ENCODE data around the gene RIN2. TPM values are rescaled to one million over a fixed set of nuclear protein-coding genes. Genes with fewer than 3 reads are reported as not detected.
A peak's percentile ranks its signal among the peaks of the same experiment; 100 is the strongest.

Gene RIN2
- total RNA-seq, 2 donors from 2014 or later: not detected

- no peak for ATAC-seq (replicated peaks in 1 of 2)
- peaks cover 1% of the 10 kb centered on the region for H3K27me3 Mint-ChIP-seq (ENCODE audit: low read depth)
- no peak overlapping the region for H3K27ac Mint-ChIP-seq
- H3K4me3 Mint-ChIP-seq: no peak overlapping the region
- H3K9me3 Mint-ChIP-seq: no peaks in the 10 kb centered on the region
- no peaks in the 10 kb centered on the region for H3K36me3 Mint-ChIP-seq (ENCODE audit: insufficient read depth in 2 of 2)
- DNase-seq: no peak
- H3K4me1 Mint-ChIP-seq (ENCODE audit: low read depth): no peaks in the 10 kb centered on the region
Observed at GRCh38 chr20:19723813-19724430, 34.1 kb upstream of the RIN2 start.

GRCh38 chr20:19725373-19725772 is 32.7 kb upstream of the RIN2 start:
- no peaks in the 10 kb centered on the region for H3K27me3 Mint-ChIP-seq (ENCODE audit: low read depth)
- H3K4me3 Mint-ChIP-seq: no peak overlapping the region
- no peaks in the 10 kb centered on the region for H3K4me1 Mint-ChIP-seq (ENCODE audit: low read depth)
- no peak overlapping the region for H3K27ac Mint-ChIP-seq
- no peak for DNase-seq
- ATAC-seq (replicated peaks in 1 of 2): no peak
- H3K9me3 Mint-ChIP-seq: no peaks in the 10 kb centered on the region
- H3K36me3 Mint-ChIP-seq (ENCODE audit: insufficient read depth in 2 of 2): no peaks in the 10 kb centered on the region

GRCh38 chr20:19725814-19726525 is 32.1 kb upstream of the RIN2 start:
- Mint-ChIP-seq H3K36me3 (ENCODE audit: insufficient read depth in 2 of 2) (no peaks in the 10 kb centered on the region), H3K4me1 (ENCODE audit: low read depth) (no peaks in the 10 kb centered on the region), H3K27me3 (ENCODE audit: low read depth) (no peaks in the 10 kb centered on the region), H3K4me3 (no peak overlapping the region), H3K9me3 (no peaks in the 10 kb centered on the region), H3K27ac (no peak overlapping the region)
- ATAC-seq (replicated peaks in 1 of 2) (no peak), DNase-seq (no peak)

- no peaks in the 10 kb centered on the region for H3K4me1 Mint-ChIP-seq (ENCODE audit: low read depth)
- DNase-seq (no peak), ATAC-seq (replicated peaks in 1 of 2) (no peak)
- no peak overlapping the region for H3K4me3 Mint-ChIP-seq
- no peaks in the 10 kb centered on the region for H3K27me3 Mint-ChIP-seq (ENCODE audit: low read depth)
- H3K27ac Mint-ChIP-seq: no peak overlapping the region
- H3K36me3 Mint-ChIP-seq (ENCODE audit: insufficient read depth in 2 of 2): no peaks in the 10 kb centered on the region
- H3K9me3 Mint-ChIP-seq: no peaks in the 10 kb centered on the region
Observed at GRCh38 chr20:19727251-19727847, 30.7 kb upstream of the RIN2 start.

GRCh38 chr20:19729672-19730071 is 28.4 kb upstream of the RIN2 start:
- ATAC-seq (replicated peaks in 1 of 2) (peak in 1 of 2 donors; percentile 60), DNase-seq (no peak)
- H3K9me3 Mint-ChIP-seq: no peaks in the 10 kb centered on the region
- H3K4me1 Mint-ChIP-seq (ENCODE audit: low read depth): no peaks in the 10 kb centered on the region
- no peak overlapping the region for H3K27ac Mint-ChIP-seq
- H3K27me3 Mint-ChIP-seq (ENCODE audit: low read depth): no peaks in the 10 kb centered on the region
- no peaks in the 10 kb centered on the region for H3K36me3 Mint-ChIP-seq (ENCODE audit: insufficient read depth in 2 of 2)
- H3K4me3 Mint-ChIP-seq: no peak overlapping the region

GRCh38 chr20:19730706-19731105 is 27.4 kb upstream of the RIN2 start:
- no peaks in the 10 kb centered on the region for H3K36me3 Mint-ChIP-seq (ENCODE audit: insufficient read depth in 2 of 2)
- no peaks in the 10 kb centered on the region for H3K27me3 Mint-ChIP-seq (ENCODE audit: low read depth)
- no peak overlapping the region for H3K27ac Mint-ChIP-seq

GRCh38 chr20:19734811-19735210 is 23.2 kb upstream of the RIN2 start:
- Mint-ChIP-seq H3K36me3 (ENCODE audit: insufficient read depth in 2 of 2) (no peaks in the 10 kb centered on the region), H3K27ac (no peak overlapping the region), H3K4me3 (no peak overlapping the region), H3K4me1 (ENCODE audit: low read depth) (peaks cover 11% of the 10 kb centered on the region), H3K27me3 (ENCODE audit: low read depth) (no peaks in the 10 kb centered on the region), H3K9me3 (no peaks in the 10 kb centered on the region)
- DNase-seq (no peak), ATAC-seq (replicated peaks in 1 of 2) (no peak)

More at GRCh38 chr20:19730706-19731105, 27.4 kb upstream of the RIN2 start:
- H3K4me1 Mint-ChIP-seq (ENCODE audit: low read depth): peaks cover 5% of the 10 kb centered on the region
- no peak overlapping the region for H3K4me3 Mint-ChIP-seq
- no peaks in the 10 kb centered on the region for H3K9me3 Mint-ChIP-seq
- ATAC-seq (replicated peaks in 1 of 2) (no peak), DNase-seq (no peak)

GRCh38 chr20:19735446-19735845 is 22.6 kb upstream of the RIN2 start:
- Mint-ChIP-seq H3K4me1 (ENCODE audit: low read depth) (peaks cover 11% of the 10 kb centered on the region), H3K9me3 (no peaks in the 10 kb centered on the region), H3K27ac (no peak overlapping the region), H3K4me3 (no peak overlapping the region), H3K36me3 (ENCODE audit: insufficient read depth in 2 of 2) (no peaks in the 10 kb centered on the region), H3K27me3 (ENCODE audit: low read depth) (no peaks in the 10 kb centered on the region)
- DNase-seq (peak in 1 of 2 donors; percentile 13), ATAC-seq (replicated peaks in 1 of 2) (peak; percentile 26 to 60)

GRCh38 chr20:19737025-19737424 is 21.0 kb upstream of the RIN2 start:
- Mint-ChIP-seq H3K27ac (no peak overlapping the region), H3K4me3 (no peak overlapping the region), H3K9me3 (no peaks in the 10 kb centered on the region), H3K27me3 (ENCODE audit: low read depth) (peaks cover 9% of the 10 kb centered on the region), H3K4me1 (ENCODE audit: low read depth) (peaks cover 11% of the 10 kb centered on the region), H3K36me3 (ENCODE audit: insufficient read depth in 2 of 2) (no peaks in the 10 kb centered on the region)
- ATAC-seq (replicated peaks in 1 of 2) (peak; percentile 96 to 98), DNase-seq (peak in 1 of 2 donors; percentile 18)

GRCh38 chr20:19738951-19739350 is 19.1 kb upstream of the RIN2 start:
- peaks cover 11% of the 10 kb centered on the region for H3K4me1 Mint-ChIP-seq (ENCODE audit: low read depth)
- H3K9me3 Mint-ChIP-seq: no peaks in the 10 kb centered on the region
- ATAC-seq (replicated peaks in 1 of 2) (no peak), DNase-seq (no peak)
- H3K27me3 Mint-ChIP-seq (ENCODE audit: low read depth): peaks cover 9% of the 10 kb centered on the region
- H3K4me3 Mint-ChIP-seq: no peak overlapping the region
- H3K27ac Mint-ChIP-seq: no peak overlapping the region
- no peaks in the 10 kb centered on the region for H3K36me3 Mint-ChIP-seq (ENCODE audit: insufficient read depth in 2 of 2)

- DNase-seq: no peak
- no peak for ATAC-seq (replicated peaks in 1 of 2)
- no peaks in the 10 kb centered on the region for H3K9me3 Mint-ChIP-seq
- peaks cover 11% of the 10 kb centered on the region for H3K4me1 Mint-ChIP-seq (ENCODE audit: low read depth)
- no peak overlapping the region for H3K27ac Mint-ChIP-seq
- H3K4me3 Mint-ChIP-seq: no peak overlapping the region
- H3K27me3 Mint-ChIP-seq (ENCODE audit: low read depth): peaks cover 11% of the 10 kb centered on the region
- H3K36me3 Mint-ChIP-seq (ENCODE audit: insufficient read depth in 2 of 2): no peaks in the 10 kb centered on the region
Observed at GRCh38 chr20:19739351-19739750, 18.7 kb upstream of the RIN2 start.

GRCh38 chr20:19740512-19740911 is 17.5 kb upstream of the RIN2 start:
- peaks cover 2% of the 10 kb centered on the region in 2 donors for H3K36me3 Mint-ChIP-seq (ENCODE audit: insufficient read depth in 2 of 2)
- no peak overlapping the region for H3K27ac Mint-ChIP-seq
- DNase-seq: no peak
- peaks cover 16% of the 10 kb centered on the region for H3K27me3 Mint-ChIP-seq (ENCODE audit: low read depth)
- H3K4me1 Mint-ChIP-seq (ENCODE audit: low read depth): peaks cover 8% of the 10 kb centered on the region
- peaks cover 2% of the 10 kb centered on the region in 2 donors for H3K9me3 Mint-ChIP-seq
- no peak for ATAC-seq (replicated peaks in 1 of 2)
- no peak overlapping the region for H3K4me3 Mint-ChIP-seq

GRCh38 chr20:19741924-19742323 is 16.1 kb upstream of the RIN2 start:
- peaks cover 16% of the 10 kb centered on the region for H3K27me3 Mint-ChIP-seq (ENCODE audit: low read depth)
- H3K4me3 Mint-ChIP-seq: no peak overlapping the region
- peaks cover 2% of the 10 kb centered on the region in 2 donors for H3K36me3 Mint-ChIP-seq (ENCODE audit: insufficient read depth in 2 of 2)
- no peak for DNase-seq
- H3K27ac Mint-ChIP-seq: no peak overlapping the region
- peaks cover 5% of the 10 kb centered on the region for H3K4me1 Mint-ChIP-seq (ENCODE audit: low read depth)
- no peak for ATAC-seq (replicated peaks in 1 of 2)
- H3K9me3 Mint-ChIP-seq: peaks cover 4 to 6% of the 10 kb centered on the region in 2 donors

Data from activated T-cell treated with anti-CD3 and anti-CD28 coated beads, Interleukin-2, amount 50 U/mL, for 72 hours (primary cell).